A549 (cell line): ENCODE data around the gene ABTB1.

Experiments
- CHD4 ChIP-seq: fragments of 200-600 bp; sonication (generic); IDR thresholded peaks from 2 replicates; pipeline ENCODE4 v1.6.1; 2016; ENCODE audit warnings: antibody characterized with exemption, mild to moderate bottlenecking, borderline replicate concordance
- MYC ChIP-seq: IDR thresholded peaks from 2 replicates; pipeline ENCODE4 v1.6.1; 2012; ENCODE audit warnings: mild to moderate bottlenecking, inconsistent platforms, low read length, improper control_type of control experiment, borderline replicate concordance
- NFE2L2 ChIP-seq: fragments of 150-350 bp; conservative IDR thresholded peaks from 2 replicates; pipeline ENCODE4 v1.6.1; 2014; ENCODE audit warnings: low read length
- POLR2A ChIP-seq: IDR thresholded peaks from 2 replicates; pipeline ENCODE4 v1.6.1; 2012; ENCODE audit warnings: mild to moderate bottlenecking, low read length
- RARB ChIP-seq: fragments of 250-450 bp; sonication (Bioruptor Pico); IDR thresholded peaks from 2 replicates; pipeline ENCODE4 v1.8.0; 2021; ENCODE audit warnings: mild to moderate bottlenecking, moderate library complexity
- TF ChIP-seq, protein P1 (sequence below): fragments of >200 bp; sonication (Bioruptor Twin); formaldehyde crosslinking; IDR thresholded peaks from 3 replicates; pipeline ENCODE4 v1.5.1; 2016

DNA sequence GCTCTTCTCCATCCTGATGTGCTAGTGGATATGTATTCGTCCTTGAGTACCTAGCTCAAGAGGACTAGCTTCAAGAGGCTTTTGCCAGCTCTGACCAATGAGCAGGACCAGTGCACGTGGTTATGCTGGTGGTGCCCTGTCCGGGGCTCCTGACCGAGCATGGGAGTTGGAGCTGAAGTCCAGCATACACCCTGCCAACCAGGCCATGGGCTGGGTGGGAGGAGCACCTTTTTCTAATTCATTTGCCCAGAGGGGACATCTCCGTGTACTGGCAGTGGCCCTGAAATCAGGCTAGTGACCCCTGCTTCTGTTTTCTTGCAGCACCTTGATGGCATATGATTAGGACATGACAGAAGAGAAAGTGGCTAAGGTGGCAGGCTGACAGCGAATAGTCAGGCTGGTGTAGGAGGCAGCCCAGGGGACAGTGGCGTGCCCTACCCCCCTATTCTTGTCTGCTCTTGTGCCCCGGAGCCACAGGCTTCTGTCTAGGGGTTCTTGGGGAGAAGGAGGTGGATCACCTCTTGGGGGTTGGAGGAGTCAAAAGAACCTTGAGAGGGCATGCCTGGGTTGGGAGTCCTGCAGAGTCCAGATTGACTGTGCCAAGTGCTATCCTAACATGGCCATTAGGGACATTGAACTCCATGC, 27.3 kb upstream of the ABTB1 start:
- TF ChIP-seq MYC (no peak), POLR2A (no peak), CHD4 (no peak), RARB (CRISPR knock-in tag) (no peak), NFE2L2 (no peak)
- TF ChIP-seq, protein P1, sequence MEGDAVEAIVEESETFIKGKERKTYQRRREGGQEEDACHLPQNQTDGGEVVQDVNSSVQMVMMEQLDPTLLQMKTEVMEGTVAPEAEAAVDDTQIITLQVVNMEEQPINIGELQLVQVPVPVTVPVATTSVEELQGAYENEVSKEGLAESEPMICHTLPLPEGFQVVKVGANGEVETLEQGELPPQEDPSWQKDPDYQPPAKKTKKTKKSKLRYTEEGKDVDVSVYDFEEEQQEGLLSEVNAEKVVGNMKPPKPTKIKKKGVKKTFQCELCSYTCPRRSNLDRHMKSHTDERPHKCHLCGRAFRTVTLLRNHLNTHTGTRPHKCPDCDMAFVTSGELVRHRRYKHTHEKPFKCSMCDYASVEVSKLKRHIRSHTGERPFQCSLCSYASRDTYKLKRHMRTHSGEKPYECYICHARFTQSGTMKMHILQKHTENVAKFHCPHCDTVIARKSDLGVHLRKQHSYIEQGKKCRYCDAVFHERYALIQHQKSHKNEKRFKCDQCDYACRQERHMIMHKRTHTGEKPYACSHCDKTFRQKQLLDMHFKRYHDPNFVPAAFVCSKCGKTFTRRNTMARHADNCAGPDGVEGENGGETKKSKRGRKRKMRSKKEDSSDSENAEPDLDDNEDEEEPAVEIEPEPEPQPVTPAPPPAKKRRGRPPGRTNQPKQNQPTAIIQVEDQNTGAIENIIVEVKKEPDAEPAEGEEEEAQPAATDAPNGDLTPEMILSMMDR: no peak
